GM23338 (cell line): ENCODE results near the gene ARID1B.

Experiments used
- CREB1 ChIP-seq: fragments of 250-450 bp; sonication (Bioruptor Pico); IDR thresholded peaks from 2 replicates; pipeline ENCODE4 v1.5.0; 2020; ENCODE audit warnings: low read depth, mild to moderate bottlenecking, moderate library complexity
- EZH2 ChIP-seq: fragments of 200-600 bp; sonication (generic); IDR thresholded peaks from one replicate; pipeline ENCODE4 v1.8.0; 2017; ENCODE audit warnings: antibody characterized with exemption, mild to moderate bottlenecking, low read depth; ENCODE audit not compliant: unreplicated experiment
- EZH2phosphoT487 ChIP-seq: fragments of 200-600 bp; sonication (generic); IDR thresholded peaks from one replicate; pipeline ENCODE4 v1.8.1; 2018; ENCODE audit warnings: antibody characterized with exemption; ENCODE audit not compliant: unreplicated experiment
- TF ChIP-seq, protein P1 (sequence below), 2 experiments: fragments of 200-600 bp in 1 of 2; sonication (generic) in 1 of 2; conservative IDR thresholded peaks; 2 replicates each; pipeline versions ENCODE4 v1.5.1 to v1.6.1; 2016 to 2017; ENCODE audit warnings: antibody characterized with exemption in 2 of 2, low read depth in 2 of 2, mild to moderate bottlenecking in 2 of 2, moderate library complexity in 1 of 2

DNA sequence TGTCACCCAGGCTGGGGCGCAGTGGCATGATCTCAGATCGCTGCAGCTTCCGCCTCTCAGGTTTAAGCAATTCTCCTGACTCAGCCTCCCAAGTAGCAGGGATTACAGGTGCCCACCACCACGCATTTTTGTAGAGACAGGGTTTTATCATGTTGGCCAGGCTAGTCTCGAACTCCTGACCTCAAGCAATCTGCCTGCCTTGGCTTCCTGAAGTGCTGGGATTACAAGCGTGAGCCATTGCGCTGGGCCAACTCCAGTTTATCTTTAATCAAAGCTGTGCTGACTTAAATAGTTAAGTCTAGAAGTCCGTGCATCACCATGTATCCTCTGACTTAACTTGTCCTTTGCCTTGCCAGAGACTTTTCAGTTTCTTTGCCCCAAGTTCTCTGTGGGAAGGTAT lies 321.8 kb downstream of the ARID1B start:
- TF ChIP-seq EZH2phosphoT487 (no peak), EZH2 (no peak), CREB1 (no peak)
- TF ChIP-seq, protein P1, sequence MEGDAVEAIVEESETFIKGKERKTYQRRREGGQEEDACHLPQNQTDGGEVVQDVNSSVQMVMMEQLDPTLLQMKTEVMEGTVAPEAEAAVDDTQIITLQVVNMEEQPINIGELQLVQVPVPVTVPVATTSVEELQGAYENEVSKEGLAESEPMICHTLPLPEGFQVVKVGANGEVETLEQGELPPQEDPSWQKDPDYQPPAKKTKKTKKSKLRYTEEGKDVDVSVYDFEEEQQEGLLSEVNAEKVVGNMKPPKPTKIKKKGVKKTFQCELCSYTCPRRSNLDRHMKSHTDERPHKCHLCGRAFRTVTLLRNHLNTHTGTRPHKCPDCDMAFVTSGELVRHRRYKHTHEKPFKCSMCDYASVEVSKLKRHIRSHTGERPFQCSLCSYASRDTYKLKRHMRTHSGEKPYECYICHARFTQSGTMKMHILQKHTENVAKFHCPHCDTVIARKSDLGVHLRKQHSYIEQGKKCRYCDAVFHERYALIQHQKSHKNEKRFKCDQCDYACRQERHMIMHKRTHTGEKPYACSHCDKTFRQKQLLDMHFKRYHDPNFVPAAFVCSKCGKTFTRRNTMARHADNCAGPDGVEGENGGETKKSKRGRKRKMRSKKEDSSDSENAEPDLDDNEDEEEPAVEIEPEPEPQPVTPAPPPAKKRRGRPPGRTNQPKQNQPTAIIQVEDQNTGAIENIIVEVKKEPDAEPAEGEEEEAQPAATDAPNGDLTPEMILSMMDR (conservative IDR thresholded peaks at IDR 0.05; ENCODE audit: low read depth in 2 of 2) = no peak
